HG03575 (cell line): ENCODE measurements around the gene ANKRD24.
"Not testable (repeated sequence)": the region's sequence is repeated elsewhere in the genome, so short reads cannot be mapped to it uniquely, and the experiment has no call there.

ENCODE experiments used
- ATAC-seq: cut with Tn5 transposase; IDR thresholded peaks from one replicate; pipeline ENCODE4 v1.9.1; 2021; ENCODE audit not compliant: unreplicated experiment, insufficient number of reproducible peaks, low FRiP score; ENCODE audit errors: extremely low read depth

Gene ANKRD24

GRCh38 chr19:4172861-4173473 is 9.5 kb upstream of the ANKRD24 start:
- no peak for ATAC-seq

GRCh38 chr19:4173479-4174212 is 8.8 kb upstream of the ANKRD24 start:
- no peak for ATAC-seq

- ATAC-seq: no peak
Observed at GRCh38 chr19:4174213-4174894, 8.1 kb upstream of the ANKRD24 start.

DNA sequence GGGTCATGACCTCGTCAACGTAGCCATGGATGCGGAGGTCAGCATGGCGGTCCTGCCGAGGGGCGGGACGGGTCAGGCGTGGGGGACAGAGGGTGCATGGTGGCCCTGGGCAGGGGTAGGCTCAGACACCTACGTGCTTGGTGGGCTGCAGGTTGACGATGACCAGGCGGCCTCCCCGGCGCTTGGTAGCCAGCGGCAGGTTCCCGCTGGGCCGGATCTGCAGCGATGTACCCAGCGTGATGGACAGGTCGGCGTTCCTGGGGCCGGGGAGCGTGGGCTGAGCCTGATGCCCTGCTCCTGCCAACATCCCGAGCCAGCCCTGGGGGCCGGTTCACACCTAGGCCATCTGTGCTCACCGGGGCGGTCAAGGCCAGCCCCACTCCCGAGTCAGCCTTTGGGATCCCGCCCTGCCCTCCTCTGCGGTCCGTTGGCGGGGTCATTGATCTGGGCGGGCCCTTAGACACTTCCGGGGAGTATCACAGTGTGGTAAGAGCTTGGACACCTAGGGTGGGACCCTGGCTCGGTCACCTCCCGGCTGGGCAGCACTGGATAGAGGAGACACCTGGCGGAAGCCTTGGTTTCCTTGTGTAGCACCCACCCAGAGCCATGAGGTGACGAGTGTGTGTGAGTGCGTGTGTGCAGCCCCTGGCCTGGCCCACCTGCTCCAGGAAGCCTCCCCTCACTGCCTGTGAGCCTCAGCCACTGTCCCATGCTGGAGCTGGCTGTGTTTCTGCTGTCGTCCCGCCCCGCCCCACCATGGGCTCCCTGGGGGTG is 7.4 kb upstream of the ANKRD24 start:
- no peak for ATAC-seq

DNA sequence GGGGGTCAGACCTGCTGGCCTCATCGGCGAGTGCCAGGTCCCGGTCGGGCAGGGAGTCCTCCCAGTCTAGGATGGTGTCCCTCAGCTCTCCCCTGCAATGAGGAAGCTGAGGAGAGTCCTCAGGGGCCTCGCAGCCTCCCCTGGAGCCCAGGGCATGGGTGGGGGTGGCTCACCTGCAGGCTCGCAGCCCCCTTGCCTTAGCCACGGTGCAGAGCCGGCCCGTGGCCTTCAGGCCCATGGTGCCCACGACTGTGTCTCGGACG is 6.9 kb upstream of the ANKRD24 start:
- no peak for ATAC-seq

- no peak for ATAC-seq
Observed at GRCh38 chr19:4177146-4177545, 5.3 kb upstream of the ANKRD24 start.

- ATAC-seq: no peak
Observed at GRCh38 chr19:4178990-4179389, 3.5 kb upstream of the ANKRD24 start.

GRCh38 chr19:4181053-4181508 is 1.4 kb upstream of the ANKRD24 start:
- ATAC-seq: no peak

GRCh38 chr19:4183967-4184717 is 1.7 kb downstream of the ANKRD24 start:
- ATAC-seq: no peak

DNA sequence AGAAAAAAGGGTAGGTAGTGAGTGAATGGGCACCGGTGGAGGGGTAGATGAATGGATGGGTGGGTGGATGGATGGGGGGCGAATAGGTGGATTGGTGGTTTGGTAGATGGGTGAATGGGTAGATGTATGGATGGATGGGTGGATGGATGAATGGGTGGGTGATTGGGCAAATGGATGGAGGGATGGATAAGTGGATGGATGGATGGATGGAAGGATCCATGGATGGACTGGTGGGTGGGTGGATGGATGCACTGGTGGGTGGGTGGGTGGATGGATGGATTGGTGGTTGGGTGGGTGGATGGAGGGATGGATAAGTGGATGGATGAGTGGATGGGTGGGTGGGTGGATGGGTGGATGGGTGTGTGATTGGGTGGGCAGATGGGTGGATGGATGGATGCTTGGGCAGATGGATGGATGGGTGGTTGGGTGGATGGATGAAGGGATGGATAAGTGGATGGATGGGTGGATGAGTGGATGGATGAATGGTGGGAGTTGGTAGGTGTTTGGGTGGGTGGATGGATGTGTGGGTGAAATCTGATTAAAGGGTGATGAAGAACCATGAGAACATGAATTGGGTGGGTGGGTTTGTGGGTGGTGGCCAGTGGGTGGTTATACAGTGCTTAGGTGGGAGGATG is 2.3 kb downstream of the ANKRD24 start:
- ATAC-seq: no peak

DNA sequence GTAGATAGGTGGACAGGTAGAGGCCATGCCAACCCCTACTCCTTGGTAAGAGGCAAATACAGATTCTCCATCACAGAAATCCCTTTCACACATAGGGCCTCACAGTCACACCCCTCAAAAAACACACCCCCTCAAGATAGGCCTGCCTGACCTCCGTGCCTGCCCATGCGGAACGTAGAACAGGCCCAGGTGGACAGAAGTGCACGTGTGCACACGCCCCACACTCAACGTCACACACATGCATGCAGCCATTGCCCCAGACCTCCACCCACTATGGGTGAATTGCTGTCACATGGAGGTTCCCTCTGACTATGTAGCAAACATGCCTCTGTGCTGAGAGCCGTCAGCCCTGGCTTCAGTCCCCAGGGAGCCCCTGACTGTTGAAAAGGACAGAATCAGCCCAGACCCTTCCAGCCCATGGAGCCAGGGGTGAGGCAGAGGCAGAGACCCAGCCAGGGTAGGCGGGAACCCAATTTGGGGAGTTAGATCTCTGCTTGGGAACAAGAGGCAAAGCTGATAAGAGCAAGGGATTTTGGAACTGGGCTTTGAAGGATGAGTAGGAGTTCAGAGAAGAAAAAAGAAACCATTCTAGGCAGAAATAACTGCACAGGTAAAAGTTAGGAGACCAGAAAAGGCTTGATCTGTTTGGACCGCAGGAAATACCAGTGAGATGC is 3.1 kb downstream of the ANKRD24 start:
- ATAC-seq: no peak

DNA sequence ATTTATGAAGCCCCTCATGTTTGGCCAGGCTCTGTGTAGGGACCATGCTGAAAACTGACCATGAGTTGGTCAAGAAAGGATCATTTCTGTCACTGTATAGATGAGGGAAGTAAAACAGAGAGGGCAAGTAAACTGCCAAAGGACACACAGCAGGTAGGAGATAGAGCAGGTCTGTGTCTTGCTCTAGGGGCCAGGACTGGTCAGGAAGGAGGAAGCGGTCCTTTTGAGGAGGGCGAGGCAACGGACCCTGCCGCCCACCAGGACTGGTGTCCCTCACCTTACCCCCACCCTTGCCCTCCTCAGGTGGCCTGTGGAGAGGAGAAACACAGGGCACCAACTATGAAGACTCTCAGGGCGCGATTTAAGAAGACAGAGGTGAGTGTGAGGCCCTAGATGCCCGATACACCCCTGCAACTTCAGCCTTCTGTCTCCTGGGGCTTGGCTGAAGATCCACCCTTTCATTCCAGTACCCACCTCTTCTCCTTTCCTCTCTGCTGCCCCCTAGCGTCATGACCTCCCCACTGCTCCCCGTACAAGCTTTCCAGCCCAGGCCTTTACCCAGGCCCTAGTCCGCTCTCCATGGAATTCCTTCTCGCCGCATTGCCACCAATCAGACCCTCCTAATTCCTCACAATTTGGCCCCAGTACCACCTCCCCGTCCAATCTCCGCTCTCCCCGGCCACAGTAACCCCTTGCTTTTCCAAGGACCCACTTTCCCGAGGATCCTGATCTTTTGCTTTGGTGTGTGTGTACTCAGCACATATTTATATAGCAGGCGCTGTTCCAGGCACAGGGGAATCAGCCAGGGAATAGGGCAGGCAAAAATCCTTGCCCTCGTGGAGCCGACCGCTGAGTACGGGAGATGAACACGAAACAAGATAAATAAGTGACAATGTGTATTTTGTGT is 3.9 kb downstream of the ANKRD24 start:
- ATAC-seq: no peak

DNA sequence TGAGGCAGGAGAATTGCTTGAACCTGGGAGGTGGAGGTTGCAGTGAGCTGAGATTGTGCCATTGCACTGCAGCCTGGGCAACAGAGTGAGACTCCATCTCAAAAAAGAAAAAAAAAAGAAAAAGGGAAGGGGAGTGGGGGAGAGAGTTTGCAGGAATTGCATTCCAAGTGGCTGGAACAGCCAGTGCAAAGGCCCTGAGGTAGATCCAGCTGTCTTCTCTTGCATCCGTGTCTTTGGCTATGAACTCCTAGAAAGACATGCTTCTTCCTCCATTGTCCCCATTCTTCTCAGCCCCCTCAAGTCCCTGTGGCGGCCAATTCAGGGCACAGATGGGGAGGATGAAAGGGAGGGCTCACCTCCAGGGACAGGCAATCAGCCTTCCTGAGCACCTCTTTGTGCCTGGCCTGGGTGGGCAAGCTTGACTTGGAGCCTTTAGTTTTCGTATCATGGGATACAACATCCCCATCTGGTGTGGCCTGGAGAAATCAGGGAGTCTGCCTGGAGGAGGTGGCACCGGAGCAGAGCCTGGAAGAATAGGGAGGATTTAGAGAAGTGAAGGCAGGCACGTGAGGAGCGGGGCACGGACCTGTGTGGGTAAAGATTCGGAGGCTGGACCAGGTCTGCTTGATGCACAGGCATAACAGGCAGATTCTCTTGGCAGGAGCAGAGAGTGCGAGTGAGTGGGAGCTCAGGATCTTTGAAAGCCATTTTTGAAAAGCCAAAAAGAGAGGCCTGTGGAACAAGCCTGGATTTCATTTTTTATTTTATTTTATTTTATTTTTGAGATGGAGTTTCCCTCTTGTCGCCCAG is 5.0 kb downstream of the ANKRD24 start:
- no peak for ATAC-seq

GRCh38 chr19:4189641-4190040 is 7.2 kb downstream of the ANKRD24 start:
- no peak for ATAC-seq

DNA sequence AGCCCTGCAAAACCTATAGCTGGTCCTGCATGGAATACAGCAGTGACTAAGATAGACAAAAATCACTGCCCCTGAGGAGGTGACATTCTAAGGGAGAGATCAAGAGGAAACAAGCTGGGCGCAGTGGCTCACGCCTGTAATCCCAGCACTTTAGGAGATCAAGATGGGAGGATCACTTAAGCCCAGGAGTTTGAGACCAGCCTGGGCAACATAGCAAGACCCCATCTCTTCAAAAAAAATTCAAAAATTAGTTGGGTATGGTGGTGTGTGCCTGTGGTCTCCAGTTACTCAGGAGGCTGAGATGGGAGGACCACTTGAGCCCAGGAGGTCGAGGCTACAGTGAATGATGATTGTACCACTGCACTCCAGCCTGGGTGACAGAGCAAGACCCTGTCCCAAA is 10.0 kb downstream of the ANKRD24 start:
- not testable (repeated sequence) for ATAC-seq

GRCh38 chr19:4194353-4194752 is 11.9 kb downstream of the ANKRD24 start:
- ATAC-seq: no peak
